Astrocyte of the cerebellum (primary cell): ENCODE measurements around the gene NFKB1.

ENCODE experiments used
- DNase-seq: peaks from one replicate; pipeline ENCODE4 v3.0.0-alpha.2; 2011; ENCODE audit warnings: low read depth
- H3K4me3 ChIP-seq: 2 replicates; pipeline ENCODE4 v1.5.1; 2011; ENCODE audit warnings: mild to moderate bottlenecking, low read depth, low read length, moderate library complexity
- CTCF ChIP-seq: IDR thresholded peaks from 2 replicates; pipeline ENCODE4 v1.5.1; 2012; ENCODE audit warnings: low read length, low read depth, moderate library complexity, mild to moderate bottlenecking; ENCODE audit errors: missing control alignments
- in situ Hi-C: cut with HindIII; loops from 2 replicates; pipeline ENCODE4 v1.10.0; 2017; ENCODE audit warnings: low sequenced_read_pairs

The NFKB1 gene

DNA sequence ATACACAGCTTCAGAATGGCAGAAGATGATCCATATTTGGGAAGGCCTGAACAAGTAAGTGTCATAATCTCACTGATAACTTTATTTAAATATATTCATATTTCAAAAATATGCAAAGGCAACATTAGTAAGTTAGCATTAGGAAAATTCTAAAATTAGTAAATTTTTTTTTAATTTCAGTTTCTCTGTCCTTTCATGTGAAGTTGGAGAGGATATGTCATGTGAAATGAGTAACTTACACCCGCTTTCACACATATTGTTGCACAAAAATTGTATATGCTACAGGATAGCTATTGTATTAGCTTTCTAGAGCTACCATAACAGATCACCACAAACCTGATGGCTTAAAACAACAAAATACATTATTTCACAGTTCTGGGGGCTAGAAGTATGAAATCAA, 24.3 kb downstream of the NFKB1 start:
- in situ Hi-C loops, result no loop called here
- no peak for TF ChIP-seq CTCF
- DNase-seq, result no peak
- H3K4me3 ChIP-seq, result no peak overlapping the region

DNA sequence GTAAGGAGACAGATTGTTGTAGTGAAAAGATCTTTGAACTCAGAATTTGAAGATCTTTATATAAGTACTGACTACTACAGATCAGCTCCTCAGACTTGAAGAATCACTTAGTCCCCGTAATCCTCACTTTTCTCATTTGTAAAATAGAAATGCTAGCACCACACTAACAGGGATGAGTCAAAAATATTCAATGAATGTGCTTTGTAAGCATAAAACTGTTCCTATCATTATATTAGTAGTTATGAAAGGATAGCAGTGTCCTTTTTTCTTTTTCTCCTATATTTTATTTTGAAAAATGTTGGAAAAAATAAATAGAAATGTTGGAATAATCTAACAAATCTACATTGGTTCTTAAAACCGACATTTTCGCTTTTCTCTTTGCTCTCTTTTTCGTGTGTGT, 25.4 kb downstream of the NFKB1 start:
- in situ Hi-C loops, result no loop called here

GRCh38 chr4:102527695-102528283, 26.6 kb downstream of the NFKB1 start:
- DNase-seq, result no peak
- H3K4me3 ChIP-seq, result no peak overlapping the region
- in situ Hi-C loops, result no loop called here
- TF ChIP-seq CTCF, result no peak

More for the DNA sequence above, 25.4 kb downstream of the NFKB1 start:
- no peak overlapping the region for H3K4me3 ChIP-seq
- DNase-seq, result no peak
- TF ChIP-seq CTCF, result no peak

GRCh38 chr4:102529977-102530376, 28.8 kb downstream of the NFKB1 start:
- no peak overlapping the region for H3K4me3 ChIP-seq
- no peak for TF ChIP-seq CTCF

DNA sequence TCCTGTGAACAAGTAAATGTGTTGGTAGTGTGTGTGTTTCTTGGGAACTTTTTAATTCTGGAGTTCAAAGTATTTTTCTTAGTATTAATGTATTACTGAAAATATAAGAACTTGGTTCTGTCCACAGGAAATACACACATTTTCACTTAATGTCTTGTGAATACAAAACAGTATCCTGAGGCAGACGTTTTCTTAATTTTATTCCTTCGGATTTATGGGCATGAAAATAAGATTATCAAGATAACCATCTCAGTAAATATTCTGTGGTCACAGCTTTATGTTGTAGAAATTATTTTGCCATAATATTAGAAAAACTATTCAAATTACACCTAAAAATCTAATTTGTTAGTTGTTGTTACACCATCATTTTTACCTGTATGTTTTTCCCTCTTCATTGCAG, 29.8 kb downstream of the NFKB1 start:
- TF ChIP-seq CTCF, result no peak
- in situ Hi-C loops, result no loop called here
- DNase-seq, result no peak

More at GRCh38 chr4:102529977-102530376, 28.8 kb downstream of the NFKB1 start:
- no peak for DNase-seq
- in situ Hi-C loops, result no loop called here

GRCh38 chr4:102531462-102531861, 30.3 kb downstream of the NFKB1 start:
- H3K4me3 ChIP-seq, result no peak overlapping the region
- peak; percentile 57 for DNase-seq
- in situ Hi-C loops, result no loop called here
- TF ChIP-seq CTCF, result no peak

More for the DNA sequence above, 29.8 kb downstream of the NFKB1 start:
- no peak overlapping the region for H3K4me3 ChIP-seq

DNA sequence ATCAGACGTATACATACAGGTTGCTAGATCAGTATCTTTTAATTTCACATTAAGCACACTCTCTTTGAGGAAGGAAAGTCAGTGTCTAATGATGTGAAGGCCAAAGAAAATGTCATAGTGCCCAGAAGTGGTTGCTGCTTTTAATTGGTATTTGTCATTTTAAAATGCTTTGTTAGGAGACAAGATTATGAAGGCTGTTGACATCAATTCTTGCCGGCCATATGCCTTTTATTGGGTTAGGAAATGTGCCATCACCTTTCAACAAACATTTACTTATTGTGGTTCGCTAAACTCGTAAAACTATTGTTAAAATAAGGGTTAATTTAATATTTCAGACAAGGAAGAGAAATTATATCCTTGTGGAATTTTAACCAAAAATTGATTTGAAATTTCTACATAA, 32.2 kb downstream of the NFKB1 start:
- DNase-seq, result no peak
- in situ Hi-C loops, result no loop called here
- TF ChIP-seq CTCF, result no peak
- H3K4me3 ChIP-seq, result no peak overlapping the region
